ENCODE measurements around the gene ARL5B.
"Not testable (repeated sequence)": the region's sequence is repeated elsewhere in the genome, so short reads cannot be mapped to it uniquely, and the experiment has no call there.

ARL5B gene

GRCh38 chr10:18659125-18659818 is at the start of gene ARL5B:
ARL5B (plus strand) TSS chr10:18659431; CDS start chr10:18659638, 207 bp downstream.
- DNase-seq (ENCODE audit: low spot score): peak; percentile 96

GRCh38 chr10:18610517-18610916 is 48.7 kb upstream of the ARL5B start:
- DNase-seq (ENCODE audit: low spot score): no peak

- no peak for DNase-seq (ENCODE audit: low spot score)
These were observed 48.1 kb upstream of the ARL5B start for GRCh38 chr10:18611168-18611567.

GRCh38 chr10:18615618-18616017 is 43.6 kb upstream of the ARL5B start:
- no peak for DNase-seq (ENCODE audit: low spot score)

GRCh38 chr10:18616337-18616736 is 42.9 kb upstream of the ARL5B start:
- DNase-seq (ENCODE audit: low spot score): no peak

- no peak for DNase-seq (ENCODE audit: low spot score)
These were observed 40.2 kb upstream of the ARL5B start for GRCh38 chr10:18619016-18619415.

GRCh38 chr10:18620856-18621255 is 38.4 kb upstream of the ARL5B start:
- no peak for DNase-seq (ENCODE audit: low spot score)

- DNase-seq (ENCODE audit: low spot score): not testable (repeated sequence)
These were observed 35.6 kb upstream of the ARL5B start for GRCh38 chr10:18623671-18624070.

GRCh38 chr10:18625886-18626285 is 33.3 kb upstream of the ARL5B start:
- DNase-seq (ENCODE audit: low spot score): no peak

GRCh38 chr10:18627452-18628018 is 31.7 kb upstream of the ARL5B start:
- DNase-seq (ENCODE audit: low spot score): not testable (repeated sequence)

- DNase-seq (ENCODE audit: low spot score): not testable (repeated sequence)
These were observed 26.7 kb upstream of the ARL5B start for GRCh38 chr10:18632500-18632899.

GRCh38 chr10:18635995-18636394 is 23.2 kb upstream of the ARL5B start:
- DNase-seq (ENCODE audit: low spot score): no peak

GRCh38 chr10:18637400-18637799 is 21.8 kb upstream of the ARL5B start:
- DNase-seq (ENCODE audit: low spot score): not testable (repeated sequence)

- DNase-seq (ENCODE audit: low spot score): not testable (repeated sequence)
These were observed 19.5 kb upstream of the ARL5B start for GRCh38 chr10:18639719-18640118.

GRCh38 chr10:18647151-18647550 is 12.1 kb upstream of the ARL5B start:
- no peak for DNase-seq (ENCODE audit: low spot score)

GRCh38 chr10:18647945-18648344 is 11.3 kb upstream of the ARL5B start:
- no peak for DNase-seq (ENCODE audit: low spot score)

GRCh38 chr10:18649364-18649959 is 9.8 kb upstream of the ARL5B start:
- no peak for DNase-seq (ENCODE audit: low spot score)

- no peak for DNase-seq (ENCODE audit: low spot score)
These were observed 8.7 kb upstream of the ARL5B start for GRCh38 chr10:18650404-18650997.

GRCh38 chr10:18651324-18652007 is 7.8 kb upstream of the ARL5B start, which contains the start of gene NSUN6:
NSUN6 (minus strand) TSS chr10:18651587; CDS start chr10:18651203, 384 bp downstream.
- peak; percentile 93 for DNase-seq (ENCODE audit: low spot score)

- no peak for DNase-seq (ENCODE audit: low spot score)
These were observed 6.1 kb upstream of the ARL5B start for GRCh38 chr10:18653112-18653511.

GRCh38 chr10:18656724-18657123 is 2.5 kb upstream of the ARL5B start:
- no peak for DNase-seq (ENCODE audit: low spot score)
